Neural cell (in vitro differentiated cells): ENCODE data around the gene TMEM207.

Source experiments
- MXI1 ChIP-seq: fragments of 450-650 bp; conservative IDR thresholded peaks from 2 replicates; pipeline ENCODE4 v1.6.1; 2014; ENCODE audit warnings: antibody characterized with exemption, mild to moderate bottlenecking; ENCODE audit not compliant: poor library complexity, severe bottlenecking
- TF ChIP-seq, protein P1 (sequence below): fragments of 450-650 bp; IDR thresholded peaks from 2 replicates; pipeline ENCODE4 v1.5.1; 2014; ENCODE audit warnings: antibody characterized with exemption, mild to moderate bottlenecking, moderate library complexity; ENCODE audit not compliant: poor library complexity, severe bottlenecking

DNA sequence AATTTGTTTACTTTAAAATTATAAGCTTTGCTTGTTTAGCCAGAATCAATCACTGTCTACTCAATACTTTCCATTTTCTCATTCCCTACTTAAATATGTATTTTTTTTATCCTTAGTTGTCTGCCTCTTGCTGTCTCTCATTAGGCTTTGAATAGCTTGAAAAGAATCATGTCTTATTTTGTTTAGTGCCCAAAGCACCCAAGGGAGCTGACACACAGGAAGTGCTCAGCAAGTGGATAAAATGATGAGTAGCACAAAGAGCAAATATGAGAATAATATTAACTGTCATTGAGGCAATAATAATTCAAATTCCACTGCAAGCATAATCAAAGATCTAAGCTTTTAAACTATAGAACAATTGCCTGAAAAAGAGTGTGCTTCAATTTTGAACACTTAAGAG lies 45.2 kb upstream of the TMEM207 start:
- no peak for TF ChIP-seq MXI1
- TF ChIP-seq, protein P1, sequence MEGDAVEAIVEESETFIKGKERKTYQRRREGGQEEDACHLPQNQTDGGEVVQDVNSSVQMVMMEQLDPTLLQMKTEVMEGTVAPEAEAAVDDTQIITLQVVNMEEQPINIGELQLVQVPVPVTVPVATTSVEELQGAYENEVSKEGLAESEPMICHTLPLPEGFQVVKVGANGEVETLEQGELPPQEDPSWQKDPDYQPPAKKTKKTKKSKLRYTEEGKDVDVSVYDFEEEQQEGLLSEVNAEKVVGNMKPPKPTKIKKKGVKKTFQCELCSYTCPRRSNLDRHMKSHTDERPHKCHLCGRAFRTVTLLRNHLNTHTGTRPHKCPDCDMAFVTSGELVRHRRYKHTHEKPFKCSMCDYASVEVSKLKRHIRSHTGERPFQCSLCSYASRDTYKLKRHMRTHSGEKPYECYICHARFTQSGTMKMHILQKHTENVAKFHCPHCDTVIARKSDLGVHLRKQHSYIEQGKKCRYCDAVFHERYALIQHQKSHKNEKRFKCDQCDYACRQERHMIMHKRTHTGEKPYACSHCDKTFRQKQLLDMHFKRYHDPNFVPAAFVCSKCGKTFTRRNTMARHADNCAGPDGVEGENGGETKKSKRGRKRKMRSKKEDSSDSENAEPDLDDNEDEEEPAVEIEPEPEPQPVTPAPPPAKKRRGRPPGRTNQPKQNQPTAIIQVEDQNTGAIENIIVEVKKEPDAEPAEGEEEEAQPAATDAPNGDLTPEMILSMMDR = no peak
